Measurements from ENCODE around the gene SELENON. TPM values are rescaled to one million over a fixed set of nuclear protein-coding genes. Genes with fewer than 3 reads are reported as not detected.

The SELENON gene
- total RNA-seq (2014; rRNA removed; shearing (Covaris generic)) = 27.7 and 32.1 TPM in 2 replicates

DNA sequence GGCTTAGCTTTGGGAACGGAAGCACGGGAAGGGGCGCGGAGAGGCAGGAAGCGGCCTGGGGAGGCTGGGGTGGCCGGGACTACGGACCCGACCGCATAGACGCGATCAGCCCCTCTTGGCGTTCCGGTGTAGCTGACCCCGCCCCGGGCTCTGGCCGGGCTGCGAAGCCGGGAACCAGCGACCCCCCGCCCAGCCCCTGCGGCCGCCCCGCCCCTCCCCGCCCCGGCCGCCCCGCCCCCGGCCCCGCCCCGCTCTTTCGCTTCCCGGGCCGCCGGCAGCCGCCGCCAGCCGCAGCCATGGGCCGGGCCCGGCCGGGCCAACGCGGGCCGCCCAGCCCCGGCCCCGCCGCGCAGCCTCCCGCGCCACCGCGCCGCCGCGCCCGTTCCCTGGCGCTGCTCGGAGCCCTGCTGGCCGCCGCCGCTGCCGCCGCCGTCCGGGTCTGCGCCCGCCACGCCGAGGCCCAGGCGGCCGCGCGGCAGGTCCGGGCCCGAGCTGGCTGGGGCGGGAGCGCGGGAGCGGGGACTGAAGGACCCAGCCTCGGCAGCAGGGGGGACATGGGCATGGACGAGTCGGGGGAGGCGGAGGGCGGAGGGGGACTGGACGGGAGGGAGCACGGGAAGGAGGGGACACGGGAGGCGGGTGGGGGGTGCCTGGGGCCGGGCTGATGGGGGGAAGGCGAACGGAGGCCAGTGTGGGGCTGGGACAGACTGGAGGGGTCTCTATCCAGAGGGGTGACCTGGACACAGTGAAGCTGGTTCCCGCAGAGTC lies at the start of gene SELENON:
SELENON (plus strand) TSS at position 259 of the 768 bp plus-strand sequence; CDS start at position 297, 38 bp downstream.
- DNase-seq (ENCODE audit: low spot score) = no peak

DNA sequence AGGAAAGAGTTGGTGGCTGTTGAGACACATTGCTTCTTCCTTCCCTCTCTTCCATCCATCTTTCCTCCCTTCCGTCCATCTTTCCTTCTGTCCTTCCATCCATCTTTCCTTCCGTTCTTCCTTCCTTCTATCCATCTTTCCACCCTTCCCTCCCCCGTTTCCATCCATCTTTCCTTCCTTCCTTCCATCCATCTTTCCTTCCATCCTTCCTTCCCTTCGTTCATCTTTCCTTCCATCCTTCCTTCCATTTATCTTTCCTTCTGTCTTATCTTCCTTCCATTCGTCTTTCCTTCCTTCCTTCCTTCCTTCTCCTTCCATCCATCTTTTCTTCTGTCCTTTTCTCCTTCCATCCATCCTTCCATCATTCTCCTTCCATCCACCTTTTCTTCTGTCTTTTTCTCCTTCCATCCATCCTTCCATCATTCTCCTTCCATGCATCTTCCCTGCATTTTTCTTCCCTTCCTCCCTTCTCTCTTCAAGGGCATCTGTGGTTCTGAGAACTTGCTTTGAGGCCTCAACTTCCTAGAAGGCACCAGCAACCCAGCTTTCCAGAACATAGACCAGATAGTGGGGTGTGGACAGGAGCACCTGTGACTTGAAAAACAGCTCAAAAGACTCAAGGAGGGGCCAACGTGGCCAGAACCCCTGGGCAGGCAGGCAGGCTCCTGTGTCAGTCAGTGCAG lies 48.9 kb upstream of the SELENON start:
- DNase-seq (ENCODE audit: low spot score) = no peak

DNA sequence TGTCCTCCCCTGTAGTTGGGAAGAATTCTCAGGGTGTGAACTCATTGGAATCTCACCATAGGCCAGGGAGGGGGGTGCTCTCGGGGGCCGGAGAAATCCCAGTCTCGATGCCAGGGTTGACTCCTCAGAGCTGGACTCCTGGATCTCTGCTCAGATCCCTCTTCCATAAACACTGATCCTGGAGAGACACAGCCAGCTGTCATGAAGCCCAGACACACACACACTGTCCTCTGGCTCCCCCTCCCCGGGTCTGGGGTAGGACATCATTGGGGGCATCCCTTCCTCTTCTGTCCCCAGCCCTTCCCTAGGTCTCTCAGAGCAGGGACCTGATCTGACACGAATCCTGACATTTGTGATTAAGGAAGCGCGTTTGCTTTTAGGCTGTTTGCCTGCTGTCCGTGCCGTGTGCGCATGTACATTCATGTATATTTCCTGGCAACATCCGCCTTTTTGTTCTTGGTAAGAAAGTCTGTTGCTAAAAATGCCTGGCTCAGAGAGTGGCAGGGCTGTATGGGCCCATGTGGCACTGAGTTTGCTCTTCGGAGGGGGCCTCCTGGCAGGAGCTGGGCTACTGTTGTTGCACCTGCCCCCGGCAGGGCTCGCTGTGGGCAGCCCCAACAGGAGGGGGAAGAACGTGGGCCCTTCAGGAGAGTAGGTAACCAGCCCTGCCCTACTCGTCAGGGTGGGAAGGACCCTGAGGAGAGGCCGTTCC lies 45.4 kb upstream of the SELENON start:
- DNase-seq (ENCODE audit: low spot score) = no peak

DNA sequence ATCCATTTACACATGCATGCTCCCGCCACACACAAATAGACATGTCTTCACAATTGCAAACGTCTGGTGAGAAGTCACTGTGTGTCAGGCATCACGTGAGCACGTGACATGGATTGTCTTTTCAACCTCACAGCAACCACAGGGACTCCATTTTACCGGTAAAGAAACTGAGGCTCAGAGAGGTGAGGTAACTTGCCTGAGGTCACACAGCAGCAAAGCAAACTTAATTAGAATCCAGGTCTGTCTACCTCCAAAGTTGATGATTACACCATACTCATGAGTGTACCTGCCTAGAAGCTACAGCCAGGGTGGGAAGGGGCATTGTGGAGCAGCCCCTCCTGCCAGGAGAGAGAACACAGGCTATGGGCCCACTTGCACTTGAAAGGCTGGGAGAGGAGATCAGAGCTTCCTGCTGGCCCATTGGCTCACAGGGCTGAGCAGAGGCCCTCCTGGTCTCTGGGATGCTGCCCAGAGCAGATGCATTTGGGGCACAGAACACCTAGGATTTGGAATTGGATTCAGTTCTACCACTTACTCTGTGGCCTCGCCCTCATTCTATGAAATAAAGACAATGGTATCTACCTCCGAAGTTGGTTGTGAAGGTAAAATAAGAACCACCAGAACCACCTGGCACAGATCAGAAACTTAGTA lies 44.4 kb upstream of the SELENON start:
- no peak for DNase-seq (ENCODE audit: low spot score)

DNA sequence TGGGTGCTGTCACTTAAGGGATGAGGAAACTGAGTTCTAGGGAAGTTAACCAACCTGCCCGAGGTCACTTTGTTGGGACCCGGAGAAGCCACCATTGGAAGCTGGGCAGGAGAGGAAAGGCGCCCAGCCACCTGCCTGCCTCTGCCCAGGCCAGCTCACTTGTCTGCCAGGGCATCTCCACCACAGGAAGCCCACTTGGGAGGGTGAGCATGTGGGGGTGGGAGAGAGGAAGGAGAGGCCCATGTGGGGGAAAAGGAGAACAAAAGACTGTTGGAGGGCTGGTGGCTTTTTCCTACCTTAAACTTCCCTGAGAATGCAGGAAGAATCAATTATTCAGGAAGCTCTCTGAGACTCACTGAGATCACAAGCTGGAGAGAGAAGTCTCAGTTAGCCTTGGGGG lies 43.8 kb upstream of the SELENON start:
- no peak for DNase-seq (ENCODE audit: low spot score)

DNA sequence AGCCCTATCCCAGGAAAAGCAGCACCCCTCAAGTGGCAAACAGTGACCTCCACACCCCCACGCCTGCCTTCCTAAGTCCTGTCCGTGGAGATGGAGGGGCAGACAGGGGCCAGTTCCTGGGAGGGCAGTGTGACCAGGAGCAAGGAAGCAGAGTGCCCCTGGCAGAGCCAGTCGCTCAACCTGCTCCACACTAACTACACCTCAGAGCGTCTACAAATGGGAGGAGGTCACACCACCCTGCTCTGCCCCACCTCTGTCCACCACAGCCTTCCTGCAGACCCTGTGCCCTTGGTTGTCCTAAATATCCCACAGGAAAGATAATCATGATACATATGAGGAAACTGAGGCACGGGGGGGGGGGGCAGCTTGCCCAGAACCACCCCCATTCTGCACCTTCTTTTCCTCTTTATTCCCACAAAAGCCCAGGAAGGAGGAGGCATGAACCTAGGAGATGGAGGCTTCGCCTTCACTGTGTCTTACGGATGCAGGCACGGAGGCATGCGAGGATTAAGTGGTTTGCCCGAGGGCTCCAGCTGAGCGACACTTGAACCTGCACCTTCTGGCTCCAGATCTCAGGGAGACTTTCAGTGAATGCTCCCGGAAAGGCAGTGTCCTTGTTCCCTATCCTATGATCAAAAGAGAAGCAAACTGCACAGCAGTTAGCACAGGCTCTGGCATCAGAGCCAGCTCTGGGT lies 42.7 kb upstream of the SELENON start:
- DNase-seq (ENCODE audit: low spot score) = no peak

DNA sequence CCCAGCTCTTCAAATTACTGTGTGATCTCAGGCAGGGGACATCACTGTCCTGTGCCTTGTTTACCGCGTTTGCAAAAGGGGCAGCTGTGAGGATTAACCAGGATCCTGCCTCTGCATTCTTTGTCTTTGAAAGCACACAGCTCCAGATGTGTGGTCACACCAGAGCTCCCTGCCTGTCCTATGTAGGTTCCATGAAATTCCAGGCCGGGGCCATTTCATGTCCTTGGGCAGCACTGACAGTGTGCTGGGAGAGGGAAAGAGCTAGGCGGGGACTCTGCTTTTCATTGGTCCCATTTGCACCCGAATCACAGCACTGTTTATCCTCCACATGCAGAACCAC lies 42.2 kb upstream of the SELENON start:
- no peak for DNase-seq (ENCODE audit: low spot score)

- DNase-seq (ENCODE audit: low spot score) = no peak
These were observed 41.4 kb upstream of the SELENON start for GRCh38 chr1:25758466-25759070.

GRCh38 chr1:25760122-25760719 lies 39.8 kb upstream of the SELENON start:
- DNase-seq (ENCODE audit: low spot score) = no peak

GRCh38 chr1:25760871-25761270 lies 39.1 kb upstream of the SELENON start:
- DNase-seq (ENCODE audit: low spot score) = no peak

DNA sequence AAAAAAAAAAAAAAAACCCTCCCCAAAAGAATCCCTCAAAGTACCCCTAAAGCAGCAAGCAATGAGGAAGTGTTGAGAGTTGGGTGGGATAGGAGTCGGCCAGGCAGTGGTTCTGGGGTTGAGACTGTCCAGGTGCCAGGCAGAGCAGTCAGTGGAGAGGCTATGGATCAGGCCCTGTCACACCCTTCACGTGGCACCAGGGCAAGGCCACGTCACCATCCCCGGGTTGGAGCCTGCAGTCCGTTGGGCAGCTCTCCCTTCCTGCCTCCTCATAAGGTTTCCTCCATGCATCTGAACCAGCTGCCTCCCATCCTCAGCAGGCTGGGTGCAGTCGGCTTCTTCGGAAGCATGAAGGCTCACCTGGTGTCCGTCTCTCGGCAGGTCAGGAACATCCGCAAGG lies 36.5 kb upstream of the SELENON start:
- no peak for DNase-seq (ENCODE audit: low spot score)

DNA sequence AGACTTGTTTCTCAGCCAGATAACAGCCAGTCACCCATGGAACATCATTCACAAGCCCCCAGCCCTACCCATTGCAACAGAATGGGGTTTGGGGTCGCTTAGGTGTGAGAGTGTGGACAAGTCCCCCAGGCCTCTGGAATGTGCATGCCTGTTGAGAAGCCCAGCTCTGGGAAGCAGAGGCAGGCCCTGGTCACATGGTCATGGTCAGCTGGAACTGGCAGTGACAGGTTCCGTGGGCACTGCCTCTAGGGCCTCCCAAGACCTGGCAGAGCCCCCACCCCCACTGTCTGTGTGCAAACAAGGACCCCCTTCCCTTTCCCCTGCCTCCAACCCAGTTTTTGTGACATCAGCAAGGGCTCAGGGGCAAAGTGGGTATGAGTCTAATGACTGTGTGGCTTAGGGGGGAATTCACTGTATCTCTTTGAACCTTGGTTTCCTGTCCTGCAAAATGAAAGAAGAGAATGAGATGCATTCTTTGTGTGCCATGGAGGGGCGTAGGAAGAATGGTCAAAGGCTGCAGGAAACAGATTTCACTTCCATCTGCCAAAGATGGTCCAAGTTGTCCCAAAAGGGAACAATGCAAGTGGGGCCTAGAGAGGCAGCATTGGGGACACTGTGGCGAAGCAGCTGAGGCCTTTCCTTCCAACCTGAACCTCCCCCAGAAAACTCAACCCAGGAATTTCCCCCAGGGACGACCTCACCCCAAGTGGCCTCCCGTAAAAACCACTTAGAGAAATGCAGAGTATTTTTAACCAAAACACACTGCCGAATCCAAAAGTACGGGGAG lies 34.7 kb upstream of the SELENON start:
- no peak for DNase-seq (ENCODE audit: low spot score)

- no peak for DNase-seq (ENCODE audit: low spot score)
These were observed 33.9 kb upstream of the SELENON start for GRCh38 chr1:25765923-25766589.

GRCh38 chr1:25766721-25767436 lies 33.1 kb upstream of the SELENON start:
- no peak for DNase-seq (ENCODE audit: low spot score)

DNA sequence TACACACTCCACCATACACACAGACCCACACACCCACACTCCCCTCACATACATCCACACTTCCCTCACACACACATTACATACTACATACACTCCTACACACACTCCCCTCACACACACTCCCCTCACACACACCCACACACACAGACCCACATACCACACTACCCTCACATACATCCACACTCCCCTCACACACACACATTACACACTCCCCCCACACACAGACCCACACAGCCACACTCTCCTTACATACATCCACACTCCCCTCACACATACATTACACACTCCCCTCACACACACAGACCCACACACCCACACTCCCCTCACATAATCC lies 32.6 kb upstream of the SELENON start:
- DNase-seq (ENCODE audit: low spot score) = no peak

- DNase-seq (ENCODE audit: low spot score) = no peak
These were observed 31.0 kb upstream of the SELENON start for GRCh38 chr1:25768999-25769398.

GRCh38 chr1:25769625-25770383 lies 30.2 kb upstream of the SELENON start:
- no peak for DNase-seq (ENCODE audit: low spot score)

- DNase-seq (ENCODE audit: low spot score) = no peak
These were observed 29.3 kb upstream of the SELENON start for GRCh38 chr1:25770541-25771220.

Data from H4 (cell line).